H54 (cell line): ENCODE results near the gene SH2D6.

Source experiments
- DNase-seq: peaks from one replicate; pipeline ENCODE4 v3.0.0; 2011; ENCODE audit warnings: low spot score, mixed read lengths; ENCODE audit not compliant: insufficient read length
- FAIRE-seq: peaks from 3 replicates; lab custom pipeline; 2011; peaks lifted over from hg19 to GRCh38; lab: Jason Lieb, UNC
- POLR2A ChIP-seq: IDR thresholded peaks from 2 replicates; pipeline ENCODE4 v1.6.1; 2011; ENCODE audit warnings: low read depth, mild to moderate bottlenecking, low read length

The SH2D6 gene

DNA sequence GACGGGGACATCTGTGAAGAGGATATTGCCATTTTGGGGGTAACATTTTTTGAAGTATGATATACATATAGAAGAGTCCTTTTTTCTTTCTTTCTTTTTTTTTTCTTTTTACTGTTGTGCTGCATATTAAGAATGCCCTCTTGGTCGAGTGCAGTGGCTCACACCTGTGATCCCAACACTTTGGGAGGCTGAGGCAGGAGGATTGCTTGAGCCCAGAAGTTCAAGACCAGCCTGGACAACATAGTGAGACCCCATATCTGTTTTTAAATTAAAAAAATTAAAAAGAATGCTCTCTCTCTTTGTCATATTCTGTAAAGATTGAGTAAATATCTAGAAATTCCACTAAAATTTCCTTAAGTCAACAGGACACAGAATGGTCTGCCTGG lies 3.6 kb downstream of the SH2D6 start:
- DNase-seq (no peak), FAIRE-seq (no peak)
- TF ChIP-seq POLR2A = no peak

DNA sequence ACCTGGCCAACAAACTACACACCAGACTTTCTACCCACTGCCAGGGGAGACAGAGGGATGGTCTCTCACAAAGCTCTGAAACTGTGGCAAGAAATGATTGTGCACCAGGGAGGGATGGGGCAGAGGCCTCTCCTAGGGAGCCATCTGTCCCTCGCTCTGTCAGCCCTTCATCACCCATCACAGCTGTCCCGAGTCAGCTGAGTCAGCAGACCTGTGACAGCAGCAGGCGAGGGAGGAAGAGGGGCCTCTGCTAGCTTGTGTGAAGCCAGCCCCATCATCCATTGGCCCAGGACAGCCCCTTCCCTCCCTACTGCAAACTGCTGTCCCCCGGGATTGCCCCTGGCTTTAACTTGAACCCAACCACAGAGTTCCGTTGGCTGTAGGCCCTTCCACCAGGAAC lies 5.0 kb downstream of the SH2D6 start:
- TF ChIP-seq POLR2A = no peak
- FAIRE-seq = no peak

DNA sequence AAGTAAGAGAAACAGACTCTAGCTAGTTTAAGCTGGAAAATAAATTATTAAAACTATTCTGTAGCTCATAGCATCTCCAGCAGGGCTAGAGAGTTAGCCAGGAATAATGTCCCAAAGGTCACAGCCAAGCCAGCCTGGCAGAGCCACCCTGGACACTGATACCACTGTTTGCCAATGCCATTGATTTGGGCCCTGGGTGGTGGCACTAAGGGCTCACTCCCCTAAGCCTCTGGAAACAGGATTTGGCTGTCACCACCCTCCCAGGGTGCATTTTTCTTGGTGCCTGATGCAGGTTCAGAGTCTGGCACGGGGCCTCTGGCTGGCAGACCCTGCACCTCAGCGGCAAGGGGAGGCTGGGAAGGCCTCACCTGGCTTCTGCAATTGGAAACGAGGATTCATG lies 7.1 kb downstream of the SH2D6 start:
- no peak for TF ChIP-seq POLR2A
- no peak for DNase-seq
- no peak for FAIRE-seq

More for the DNA sequence above, 5.0 kb downstream of the SH2D6 start:
- DNase-seq = no peak

DNA sequence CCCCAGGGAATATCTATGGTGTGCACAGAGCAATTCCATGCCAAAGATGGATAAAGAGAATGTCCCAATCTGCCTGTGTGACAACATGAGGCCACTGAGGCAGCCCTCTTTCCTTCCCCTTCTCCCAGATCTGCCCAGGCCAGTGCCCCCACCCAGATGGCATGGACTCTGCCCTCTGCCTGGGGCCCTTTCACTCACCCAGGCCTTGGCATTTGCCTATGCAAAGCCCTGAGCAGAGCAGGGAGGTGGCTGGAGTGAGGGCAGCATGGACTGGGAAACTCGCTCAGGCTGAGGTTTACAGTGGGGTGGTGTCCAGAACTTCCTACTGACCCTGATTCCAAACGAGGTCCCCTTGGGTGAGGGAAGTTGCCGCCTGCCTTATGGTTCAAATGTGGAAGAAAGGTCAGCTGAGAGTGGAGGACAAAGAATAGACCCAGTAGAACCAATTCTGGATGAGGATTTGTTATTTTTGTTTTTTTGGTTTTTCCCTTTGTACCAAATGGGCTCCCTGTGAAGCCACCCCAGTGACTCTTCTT lies 8.9 kb downstream of the SH2D6 start:
- FAIRE-seq (no peak), DNase-seq (no peak)
- no peak for TF ChIP-seq POLR2A

DNA sequence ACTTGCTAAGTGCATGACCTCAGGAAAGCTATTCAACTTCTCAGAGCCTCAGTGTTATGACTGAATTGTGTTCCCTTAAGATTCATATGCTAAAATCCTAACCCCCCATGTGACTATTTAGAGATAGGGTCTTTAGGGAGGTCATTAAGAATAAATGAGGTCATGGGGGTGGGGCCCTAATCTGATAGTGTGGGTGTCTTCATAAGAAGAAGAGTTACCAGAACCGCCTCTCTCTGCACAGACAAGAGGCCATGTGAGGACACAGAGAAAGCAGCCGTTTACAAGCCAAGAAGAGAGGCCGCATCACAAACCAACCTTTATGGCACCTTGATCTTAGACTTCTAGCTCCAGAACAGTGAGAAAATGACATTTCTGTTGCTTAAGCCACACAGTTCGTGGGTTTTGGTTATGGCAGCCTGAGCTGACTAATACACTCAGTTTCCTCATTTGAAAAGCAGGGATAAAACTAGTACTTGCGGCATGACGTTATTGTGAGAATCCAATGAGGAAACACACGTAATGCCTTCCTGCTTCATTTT lies 9.9 kb downstream of the SH2D6 start:
- FAIRE-seq = no peak
- no peak for TF ChIP-seq POLR2A

DNA sequence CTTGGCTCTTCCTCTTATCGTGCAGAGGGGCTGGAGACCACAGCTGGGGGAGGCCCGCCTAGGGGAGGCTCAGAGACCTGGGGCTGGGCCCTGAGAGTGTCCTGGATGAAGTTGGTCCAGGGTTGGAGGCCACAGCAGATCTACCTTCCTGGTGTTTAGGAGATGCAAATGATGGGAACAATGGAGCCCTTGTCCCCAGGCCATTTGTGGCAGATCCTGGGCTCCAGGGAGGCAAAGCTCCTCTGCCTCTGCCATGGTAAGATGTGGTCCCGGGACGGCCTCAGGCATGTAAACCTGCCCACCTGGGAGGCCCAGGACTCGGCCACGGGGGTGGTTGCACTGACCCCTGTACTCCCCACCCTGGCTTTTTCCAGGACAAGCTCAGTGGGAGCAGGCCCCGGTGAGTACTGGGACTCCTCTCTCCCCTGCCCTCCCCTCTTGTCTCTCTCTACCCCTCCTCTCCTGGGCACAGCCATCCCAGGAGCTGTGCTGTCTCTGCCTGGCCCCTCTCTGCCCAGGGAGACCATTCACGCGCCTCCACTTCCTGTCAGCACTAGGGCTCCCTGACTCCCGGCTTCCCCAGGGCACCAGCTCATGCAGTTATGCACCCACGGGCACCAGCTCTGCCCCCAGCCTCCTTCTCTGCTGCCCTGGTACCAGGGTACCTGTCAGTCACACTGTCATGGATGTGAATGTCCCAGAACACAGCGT lies 10.9 kb downstream of the SH2D6 start:
- FAIRE-seq (no peak), DNase-seq (no peak)
- no peak for TF ChIP-seq POLR2A

More for the DNA sequence above, 9.9 kb downstream of the SH2D6 start:
- no peak for DNase-seq

DNA sequence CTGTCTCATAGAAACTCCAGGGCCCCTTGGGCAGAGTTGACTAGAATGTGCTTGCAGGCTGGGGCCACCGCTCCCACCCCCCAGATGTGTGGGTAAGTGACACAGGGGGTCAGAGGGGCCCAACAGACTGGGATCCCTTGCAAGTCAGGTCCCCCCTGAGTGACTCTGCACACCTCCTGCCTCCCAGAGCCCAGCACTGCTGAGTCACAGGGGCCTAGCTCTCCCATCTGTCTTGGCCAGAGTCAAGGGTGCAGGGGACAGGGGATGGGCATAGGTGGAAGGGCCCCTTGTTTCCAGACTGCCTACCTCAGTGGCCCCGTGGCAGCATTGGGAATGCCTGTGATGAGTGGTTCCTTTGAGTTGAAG lies 11.4 kb downstream of the SH2D6 start:
- DNase-seq (no peak), FAIRE-seq (no peak)
- TF ChIP-seq POLR2A = no peak

DNA sequence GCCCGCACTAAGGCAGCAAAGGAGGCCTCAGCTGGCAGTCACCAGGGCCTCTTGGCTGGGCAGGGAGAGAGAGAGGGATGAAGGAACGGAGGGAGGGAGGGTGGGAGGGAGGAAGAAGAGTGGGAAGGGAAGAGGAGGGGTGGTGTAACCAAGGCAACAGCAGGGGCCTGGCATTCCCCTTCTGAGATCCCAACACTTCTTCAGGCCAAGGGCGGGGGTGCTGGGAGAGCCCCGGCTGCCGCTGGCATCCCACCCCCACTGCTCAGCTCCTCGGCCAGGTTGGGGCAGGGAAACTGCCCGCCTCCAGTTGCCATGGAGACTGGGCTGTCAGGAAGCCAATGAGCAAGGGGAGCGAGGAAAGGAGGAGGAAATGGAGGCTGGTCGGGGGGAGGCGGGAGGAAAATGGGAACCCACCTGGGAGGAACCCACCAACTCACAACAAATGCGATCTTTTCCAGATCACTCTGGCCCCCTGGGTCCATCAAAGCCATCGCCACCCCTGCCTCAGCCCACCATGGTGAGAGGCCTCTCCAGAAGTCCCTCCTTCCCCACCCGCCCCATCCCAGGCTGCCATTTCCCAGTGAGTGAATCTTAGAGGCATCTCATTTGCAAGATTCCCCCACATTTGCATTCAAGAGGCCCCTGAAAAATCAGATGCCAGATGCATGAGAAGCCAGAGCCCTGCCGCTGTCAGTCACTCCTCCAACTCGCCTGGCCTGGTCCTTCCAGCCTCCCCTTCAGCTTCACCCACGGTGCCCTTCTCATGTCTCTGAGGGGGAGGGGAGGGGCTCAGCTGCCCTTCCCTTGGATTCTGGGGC lies 12.4 kb downstream of the SH2D6 start:
- DNase-seq (no peak), FAIRE-seq (no peak)
- no peak for TF ChIP-seq POLR2A

DNA sequence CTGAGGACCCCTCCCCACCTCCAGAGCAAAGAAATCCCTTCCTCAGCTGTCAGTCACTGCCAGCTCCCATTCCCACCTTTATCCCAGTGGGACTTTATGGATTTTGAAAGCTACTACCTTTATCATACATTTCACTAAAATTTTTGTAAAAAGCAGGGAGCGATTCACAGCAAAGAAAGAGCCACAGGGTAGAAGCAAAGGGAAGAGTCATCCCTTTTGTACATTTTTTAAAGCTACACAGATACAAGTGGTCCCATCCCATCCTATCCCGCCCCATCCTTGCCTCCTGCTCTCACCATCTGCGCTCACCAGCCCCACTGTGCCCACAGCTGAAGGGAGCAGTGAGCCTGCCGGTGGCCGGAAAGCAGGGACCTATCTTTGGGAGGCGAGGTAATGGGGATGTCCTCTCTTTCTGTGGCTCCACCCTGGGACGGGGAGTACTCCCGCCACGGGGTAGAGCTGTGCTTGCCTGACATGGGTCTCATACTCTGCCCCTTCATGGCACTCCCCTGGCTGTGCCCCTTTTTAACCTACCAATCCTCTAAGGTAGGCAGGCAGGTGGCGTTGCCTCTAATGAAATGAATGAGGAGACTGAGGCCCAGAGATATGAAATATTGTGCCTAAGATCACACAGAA lies 13.2 kb downstream of the SH2D6 start:
- FAIRE-seq = no peak
- no peak for DNase-seq
- no peak for TF ChIP-seq POLR2A

DNA sequence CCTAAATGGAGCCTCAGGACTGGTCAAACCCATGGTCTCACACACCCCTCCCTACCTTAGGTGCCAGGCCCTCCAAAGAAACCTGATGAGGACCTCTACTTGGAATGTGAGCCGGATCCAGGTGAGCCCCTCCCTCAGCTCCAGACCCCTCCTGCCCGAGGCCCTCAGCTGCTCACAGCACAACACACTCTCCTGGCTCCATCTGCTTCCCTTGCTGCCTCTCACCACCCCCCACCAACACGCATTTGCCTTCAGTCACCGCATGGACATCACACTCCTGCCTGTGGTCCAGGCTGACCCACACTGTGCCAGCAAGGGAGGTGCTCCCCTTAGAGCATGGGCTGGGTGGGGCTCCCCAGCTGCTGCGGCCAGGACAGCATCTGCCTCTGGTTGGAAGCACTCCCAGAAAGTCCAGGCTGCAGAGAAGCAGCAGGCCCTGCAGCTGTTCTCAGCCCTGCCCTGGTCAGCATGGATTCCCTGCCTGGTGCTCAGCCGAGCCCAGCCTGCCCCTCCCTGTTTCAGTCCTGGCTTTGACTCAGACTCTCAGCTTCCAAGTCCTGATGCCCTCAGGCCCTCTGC lies 15.1 kb downstream of the SH2D6 start:
- peak; percentile 88 for DNase-seq
- peak; percentile 88 for FAIRE-seq

DNA sequence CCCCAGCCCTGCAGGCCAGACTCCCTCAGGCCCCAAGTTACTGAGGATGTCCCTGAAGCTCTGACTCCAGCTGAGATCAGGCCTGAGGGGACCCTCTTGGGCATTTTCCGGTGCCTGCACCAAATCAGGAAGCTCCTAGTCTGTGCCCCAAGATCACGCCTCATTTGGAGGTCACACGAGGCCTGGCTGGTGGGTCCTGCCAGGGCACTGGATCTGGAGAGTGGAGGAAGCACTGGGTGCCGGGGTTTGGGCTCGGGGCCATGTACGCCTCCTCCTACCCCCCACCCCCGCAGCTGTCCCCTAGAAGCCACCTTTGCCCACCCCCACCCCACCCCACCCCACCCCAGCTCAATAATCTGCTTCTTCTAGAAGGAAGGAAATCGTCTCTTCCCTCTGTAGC lies 16.2 kb downstream of the SH2D6 start:
- TF ChIP-seq POLR2A = no peak
- FAIRE-seq = no peak
- no peak for DNase-seq

More for the DNA sequence above, 15.1 kb downstream of the SH2D6 start:
- TF ChIP-seq POLR2A = 0 out of 2 replicates have a peak, but pooled peaks have one; percentile 15

DNA sequence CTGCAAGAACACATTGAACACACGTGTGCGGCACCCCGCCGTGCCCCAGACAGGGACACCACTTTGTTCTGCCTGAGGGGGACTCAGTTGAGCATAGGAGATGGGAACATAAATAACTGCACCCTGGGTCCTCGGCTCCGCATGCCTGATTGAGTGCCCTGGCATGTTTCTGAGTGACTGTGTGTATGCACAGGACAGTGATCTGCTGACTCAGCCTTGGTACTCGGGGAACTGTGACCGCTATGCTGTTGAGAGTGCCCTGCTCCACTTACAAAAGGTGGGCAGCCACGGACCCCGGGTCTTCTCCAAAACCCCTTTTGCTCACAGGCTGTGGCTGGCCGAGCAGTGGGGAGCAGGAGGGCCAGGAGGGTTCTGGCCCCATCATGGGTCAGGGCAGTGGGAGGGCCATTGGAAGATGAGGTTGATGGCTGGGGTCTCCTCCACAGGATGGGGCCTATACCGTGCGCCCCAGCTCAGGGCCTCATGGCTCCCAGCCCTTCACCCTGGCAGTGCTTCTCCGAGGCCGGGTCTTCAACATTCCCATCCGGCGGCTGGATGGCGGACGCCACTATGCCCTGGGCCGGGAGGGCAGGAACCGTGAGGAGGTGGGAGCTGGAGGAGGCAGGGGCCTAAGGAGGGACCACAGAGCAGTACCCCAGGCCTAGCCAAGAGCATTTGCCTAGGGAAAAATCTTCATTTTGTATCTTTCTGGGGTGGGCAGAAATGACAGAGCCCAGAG lies 16.9 kb downstream of the SH2D6 start:
- FAIRE-seq (no peak), DNase-seq (no peak)
- no peak for TF ChIP-seq POLR2A
